ENCODE measurements around the gene NUBP1. TPM values are rescaled to one million over a fixed set of nuclear protein-coding genes. Genes with fewer than 3 reads are reported as not detected.

Gene NUBP1
- polyA plus RNA-seq, 2 donors = 27.1 to 27.4 TPM

DNA sequence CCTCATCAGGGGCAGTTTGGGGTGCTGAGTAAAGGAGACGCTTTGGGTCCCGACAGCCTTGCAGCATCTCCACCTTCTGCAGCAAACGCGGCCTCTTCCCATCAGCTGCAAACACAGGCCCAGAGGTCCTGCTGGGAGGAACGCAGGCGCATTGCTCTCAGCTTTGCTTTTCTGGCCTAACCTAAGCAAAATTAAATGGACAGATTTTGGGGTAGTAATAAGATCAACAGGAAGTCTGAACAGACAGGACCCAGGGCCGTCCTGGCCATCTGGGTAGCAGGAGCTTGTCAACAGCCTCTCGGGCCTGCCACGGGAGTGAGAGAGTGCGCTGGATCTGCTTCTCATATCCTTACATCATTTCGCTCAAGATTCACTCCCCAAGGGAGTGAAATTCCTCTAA, 7.2 kb downstream of the NUBP1 start:
- Histone ChIP-seq H3K36me3 (ENCODE audit: control insufficient read depth in 2 of 2, insufficient read depth in 2 of 2, low read length in 1 of 2) (peaks cover 8 to 10% of the 10 kb centered on the region in 2 donors), H3K27me3 (ENCODE audit: control insufficient read depth in 1 of 2, insufficient read depth in 2 of 2, low read length in 2 of 2) (no peaks in the 10 kb centered on the region), H3K9me3 (ENCODE audit: control insufficient read depth in 2 of 2, insufficient read depth in 1 of 2, low read depth in 1 of 2, low read length in 1 of 2) (no peaks in the 10 kb centered on the region), H3K4me3 (ENCODE audit: low read depth in 1 of 2, low read length in 2 of 2) (no peak overlapping the region), H3K27ac (ENCODE audit: low read depth in 2 of 2, low read length in 1 of 2) (no peak overlapping the region), H3K4me1 (ENCODE audit: control insufficient read depth in 2 of 2, insufficient read depth in 2 of 2, low read length in 1 of 2) (no peaks in the 10 kb centered on the region)
- WGBS, 2 donors = 91 to 92% methylated on average over 11 of the region's 11 CpGs

DNA sequence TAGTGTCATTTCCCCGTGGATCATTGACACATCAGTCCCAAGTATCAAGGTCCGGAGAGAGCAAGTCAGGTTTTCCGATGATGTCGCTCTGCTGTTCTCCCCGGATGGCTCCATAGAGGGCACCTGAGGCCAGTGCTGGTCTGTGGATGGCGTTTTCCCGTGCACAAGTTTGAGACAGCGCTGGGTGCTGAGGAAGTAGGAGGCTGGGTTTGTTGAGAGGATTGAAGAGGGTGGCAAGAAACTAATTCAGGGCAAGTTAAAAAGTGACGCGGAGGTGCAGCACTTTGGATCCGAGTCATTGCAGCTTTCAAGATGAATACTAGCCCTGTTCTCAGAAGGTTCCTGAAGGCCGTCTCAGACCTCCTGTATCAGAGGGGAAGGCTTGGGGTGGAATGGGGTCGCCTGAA, 7.7 kb downstream of the NUBP1 start:
- Histone ChIP-seq H3K9me3 (ENCODE audit: control insufficient read depth in 2 of 2, insufficient read depth in 1 of 2, low read depth in 1 of 2, low read length in 1 of 2) (no peaks in the 10 kb centered on the region), H3K27me3 (ENCODE audit: control insufficient read depth in 1 of 2, insufficient read depth in 2 of 2, low read length in 2 of 2) (no peaks in the 10 kb centered on the region), H3K4me3 (ENCODE audit: low read depth in 1 of 2, low read length in 2 of 2) (no peak overlapping the region), H3K27ac (ENCODE audit: low read depth in 2 of 2, low read length in 1 of 2) (no peak overlapping the region), H3K4me1 (ENCODE audit: control insufficient read depth in 2 of 2, insufficient read depth in 2 of 2, low read length in 1 of 2) (no peaks in the 10 kb centered on the region), H3K36me3 (ENCODE audit: control insufficient read depth in 2 of 2, insufficient read depth in 2 of 2, low read length in 1 of 2) (peaks cover 8 to 10% of the 10 kb centered on the region in 2 donors)
- WGBS, 2 donors = 80% methylated on average over 13 of the region's 13 CpGs

DNA sequence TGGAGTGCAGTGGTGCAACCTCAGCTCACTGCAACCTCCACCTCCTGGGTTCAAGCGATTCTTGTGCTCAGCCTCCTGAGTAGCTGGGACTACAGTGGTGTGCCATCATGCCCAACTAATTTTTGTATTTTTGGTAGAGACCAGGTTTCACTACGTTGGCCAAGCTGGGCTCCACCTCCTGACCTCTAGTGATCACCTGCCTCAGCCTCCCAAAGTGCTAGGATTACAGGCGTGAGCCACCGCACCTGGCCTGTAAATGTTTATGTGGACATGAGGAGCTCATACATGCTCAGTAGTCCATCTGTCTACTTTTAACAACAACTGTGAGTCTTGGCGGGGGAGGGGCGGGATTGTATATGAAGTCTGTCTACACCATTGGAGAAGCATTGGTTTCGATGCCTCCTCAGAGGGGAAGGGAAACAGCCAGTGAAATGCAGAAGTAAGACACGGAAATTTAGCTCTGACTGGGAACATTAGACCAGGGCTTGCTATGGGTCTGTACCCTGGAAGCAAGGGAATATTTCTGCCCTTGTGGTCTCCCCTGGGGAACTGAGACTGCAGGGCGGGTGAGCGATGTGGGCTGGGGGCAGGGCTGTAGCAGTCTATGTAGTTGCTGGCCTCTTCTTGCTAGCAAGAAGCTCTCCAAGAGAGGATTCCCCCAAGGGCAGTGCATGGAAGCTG, 9.3 kb downstream of the NUBP1 start:
- Histone ChIP-seq H3K4me3 (ENCODE audit: low read depth in 1 of 2, low read length in 2 of 2) (no peak overlapping the region), H3K27ac (ENCODE audit: low read depth in 2 of 2, low read length in 1 of 2) (no peak overlapping the region), H3K9me3 (ENCODE audit: control insufficient read depth in 2 of 2, insufficient read depth in 1 of 2, low read depth in 1 of 2, low read length in 1 of 2) (no peaks in the 10 kb centered on the region), H3K27me3 (ENCODE audit: control insufficient read depth in 1 of 2, insufficient read depth in 2 of 2, low read length in 2 of 2) (no peaks in the 10 kb centered on the region), H3K4me1 (ENCODE audit: control insufficient read depth in 2 of 2, insufficient read depth in 2 of 2, low read length in 1 of 2) (no peaks in the 10 kb centered on the region), H3K36me3 (ENCODE audit: control insufficient read depth in 2 of 2, insufficient read depth in 2 of 2, low read length in 1 of 2) (peaks cover 13% of the 10 kb centered on the region in 2 donors)
- WGBS, 2 donors = 89 to 92% methylated on average over 10 of the region's 10 CpGs

DNA sequence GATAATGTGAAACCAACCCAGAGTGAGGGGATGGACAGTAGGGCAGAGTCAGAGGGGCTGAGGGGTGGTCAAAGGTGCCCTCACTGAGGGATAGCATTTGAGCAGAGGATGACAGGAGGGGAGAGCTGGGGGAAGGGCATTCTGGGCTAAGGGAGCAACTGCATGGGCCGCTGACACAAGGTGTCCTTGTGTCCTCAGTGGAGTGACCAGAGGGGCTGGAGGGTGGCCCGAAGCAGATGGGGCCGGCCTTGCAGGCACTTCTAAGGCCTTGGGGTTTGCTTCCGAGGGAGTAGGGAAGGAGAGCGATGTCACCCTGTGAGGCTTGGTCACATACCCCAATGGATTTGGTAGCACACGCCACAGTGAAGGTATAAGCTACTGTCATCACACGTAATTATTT, 10.0 kb downstream of the NUBP1 start:
- no peaks in the 10 kb centered on the region for H3K4me1 ChIP-seq (ENCODE audit: control insufficient read depth in 2 of 2, insufficient read depth in 2 of 2, low read length in 1 of 2)
- no peaks in the 10 kb centered on the region for H3K9me3 ChIP-seq (ENCODE audit: control insufficient read depth in 2 of 2, insufficient read depth in 1 of 2, low read depth in 1 of 2, low read length in 1 of 2)
- H3K36me3 ChIP-seq (ENCODE audit: control insufficient read depth in 2 of 2, insufficient read depth in 2 of 2, low read length in 1 of 2) = peaks cover 13 to 16% of the 10 kb centered on the region in 2 donors
- no peaks in the 10 kb centered on the region for H3K27me3 ChIP-seq (ENCODE audit: control insufficient read depth in 1 of 2, insufficient read depth in 2 of 2, low read length in 2 of 2)
- H3K27ac ChIP-seq (ENCODE audit: low read depth in 2 of 2, low read length in 1 of 2) = no peak overlapping the region
- WGBS, 2 donors = 97 to 98% methylated on average over 7 of the region's 7 CpGs
- H3K4me3 ChIP-seq (ENCODE audit: low read depth in 1 of 2, low read length in 2 of 2) = no peak overlapping the region

- Histone ChIP-seq H3K27me3 (ENCODE audit: control insufficient read depth in 1 of 2, insufficient read depth in 2 of 2, low read length in 2 of 2) (no peaks in the 10 kb centered on the region), H3K36me3 (ENCODE audit: control insufficient read depth in 2 of 2, insufficient read depth in 2 of 2, low read length in 1 of 2) (peaks cover 13 to 26% of the 10 kb centered on the region in 2 donors), H3K4me1 (ENCODE audit: control insufficient read depth in 2 of 2, insufficient read depth in 2 of 2, low read length in 1 of 2) (no peaks in the 10 kb centered on the region), H3K4me3 (ENCODE audit: low read depth in 1 of 2, low read length in 2 of 2) (no peak overlapping the region), H3K27ac (ENCODE audit: low read depth in 2 of 2, low read length in 1 of 2) (no peak overlapping the region), H3K9me3 (ENCODE audit: control insufficient read depth in 2 of 2, insufficient read depth in 1 of 2, low read depth in 1 of 2, low read length in 1 of 2) (no peaks in the 10 kb centered on the region)
- WGBS, 2 donors = 84 to 88% methylated on average over 4 of the region's 4 CpGs
Measured at GRCh38 chr16:10754941-10755340, 11.3 kb downstream of the NUBP1 start.

DNA sequence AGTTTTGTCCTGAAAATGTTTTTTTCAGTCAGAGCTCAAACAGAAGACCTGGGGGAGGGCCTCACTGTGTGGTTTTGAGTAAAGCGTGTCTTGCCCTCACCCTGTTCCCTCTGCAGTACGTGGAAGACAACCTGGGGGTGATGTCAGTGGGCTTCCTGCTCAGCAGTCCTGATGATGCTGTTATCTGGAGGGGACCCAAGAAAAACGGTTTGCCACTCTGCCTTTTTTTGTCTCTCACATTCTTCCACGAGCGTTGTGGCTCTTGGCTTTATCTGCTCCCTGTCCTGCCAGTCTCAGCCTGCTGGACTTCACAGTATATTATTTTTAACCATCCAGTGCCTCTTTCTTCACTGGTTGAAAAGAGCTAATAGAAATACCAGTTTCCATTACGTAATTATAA, 12.9 kb downstream of the NUBP1 start:
- Histone ChIP-seq H3K4me1 (ENCODE audit: control insufficient read depth in 2 of 2, insufficient read depth in 2 of 2, low read length in 1 of 2) (no peaks in the 10 kb centered on the region), H3K27me3 (ENCODE audit: control insufficient read depth in 1 of 2, insufficient read depth in 2 of 2, low read length in 2 of 2) (no peaks in the 10 kb centered on the region), H3K4me3 (ENCODE audit: low read depth in 1 of 2, low read length in 2 of 2) (no peak overlapping the region), H3K9me3 (ENCODE audit: control insufficient read depth in 2 of 2, insufficient read depth in 1 of 2, low read depth in 1 of 2, low read length in 1 of 2) (no peaks in the 10 kb centered on the region), H3K36me3 (ENCODE audit: control insufficient read depth in 2 of 2, insufficient read depth in 2 of 2, low read length in 1 of 2) (peaks cover 17 to 27% of the 10 kb centered on the region in 2 donors), H3K27ac (ENCODE audit: low read depth in 2 of 2, low read length in 1 of 2) (no peak overlapping the region)
- WGBS, 2 donors = 73 to 81% methylated on average over 6 of the region's 6 CpGs

- H3K27ac ChIP-seq (ENCODE audit: low read depth in 2 of 2, low read length in 1 of 2) = no peak overlapping the region
- H3K4me1 ChIP-seq (ENCODE audit: control insufficient read depth in 2 of 2, insufficient read depth in 2 of 2, low read length in 1 of 2) = no peaks in the 10 kb centered on the region
- H3K27me3 ChIP-seq (ENCODE audit: control insufficient read depth in 1 of 2, insufficient read depth in 2 of 2, low read length in 2 of 2) = no peaks in the 10 kb centered on the region
- 83 to 90% methylated on average over 3 of the region's 3 CpGs for WGBS, 2 donors
- peaks cover 0 to 6% of the 10 kb centered on the region in 2 donors for H3K9me3 ChIP-seq (ENCODE audit: control insufficient read depth in 2 of 2, insufficient read depth in 1 of 2, low read depth in 1 of 2, low read length in 1 of 2)
- peaks cover 12 to 53% of the 10 kb centered on the region in 2 donors for H3K36me3 ChIP-seq (ENCODE audit: control insufficient read depth in 2 of 2, insufficient read depth in 2 of 2, low read length in 1 of 2)
- no peak overlapping the region for H3K4me3 ChIP-seq (ENCODE audit: low read depth in 1 of 2, low read length in 2 of 2)
Measured at GRCh38 chr16:10760858-10761257, 17.2 kb downstream of the NUBP1 start.

DNA sequence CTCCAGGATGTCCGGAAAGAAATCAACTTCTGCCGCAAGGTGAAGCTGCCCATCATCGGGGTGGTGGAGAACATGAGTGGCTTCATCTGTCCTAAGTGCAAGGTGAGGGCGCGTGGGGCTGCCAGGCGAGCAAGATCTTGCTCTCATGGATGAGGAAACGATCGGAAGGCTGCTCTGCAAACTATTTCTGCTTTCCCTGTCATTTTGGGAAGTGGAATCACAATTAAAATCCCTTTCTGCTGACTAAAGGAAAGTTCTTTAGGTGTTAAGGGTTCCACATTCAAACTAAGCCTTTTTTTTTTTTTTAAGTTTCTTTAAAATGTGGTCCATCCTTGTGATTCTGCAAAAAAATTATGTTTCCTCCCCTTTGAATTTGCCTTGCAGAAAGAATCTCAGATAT, 17.7 kb downstream of the NUBP1 start:
- Histone ChIP-seq H3K27me3 (ENCODE audit: control insufficient read depth in 1 of 2, insufficient read depth in 2 of 2, low read length in 2 of 2) (no peaks in the 10 kb centered on the region), H3K9me3 (ENCODE audit: control insufficient read depth in 2 of 2, insufficient read depth in 1 of 2, low read depth in 1 of 2, low read length in 1 of 2) (peaks cover 0 to 6% of the 10 kb centered on the region in 2 donors), H3K36me3 (ENCODE audit: control insufficient read depth in 2 of 2, insufficient read depth in 2 of 2, low read length in 1 of 2) (peaks cover 12 to 53% of the 10 kb centered on the region in 2 donors), H3K4me3 (ENCODE audit: low read depth in 1 of 2, low read length in 2 of 2) (no peak overlapping the region), H3K4me1 (ENCODE audit: control insufficient read depth in 2 of 2, insufficient read depth in 2 of 2, low read length in 1 of 2) (no peaks in the 10 kb centered on the region), H3K27ac (ENCODE audit: low read depth in 2 of 2, low read length in 1 of 2) (no peak overlapping the region)
- 89 to 93% methylated on average over 8 of the region's 8 CpGs for WGBS, 2 donors

GRCh38 chr16:10762336-10763016, 18.8 kb downstream of the NUBP1 start:
- WGBS, 2 donors = 92 to 93% methylated on average over 35 of the region's 35 CpGs
- Histone ChIP-seq H3K9me3 (ENCODE audit: control insufficient read depth in 2 of 2, insufficient read depth in 1 of 2, low read depth in 1 of 2, low read length in 1 of 2) (peaks cover 0 to 6% of the 10 kb centered on the region in 2 donors), H3K27me3 (ENCODE audit: control insufficient read depth in 1 of 2, insufficient read depth in 2 of 2, low read length in 2 of 2) (no peaks in the 10 kb centered on the region), H3K4me1 (ENCODE audit: control insufficient read depth in 2 of 2, insufficient read depth in 2 of 2, low read length in 1 of 2) (no peaks in the 10 kb centered on the region), H3K4me3 (ENCODE audit: low read depth in 1 of 2, low read length in 2 of 2) (no peak overlapping the region), H3K36me3 (ENCODE audit: control insufficient read depth in 2 of 2, insufficient read depth in 2 of 2, low read length in 1 of 2) (peaks cover 7 to 53% of the 10 kb centered on the region in 2 donors), H3K27ac (ENCODE audit: low read depth in 2 of 2, low read length in 1 of 2) (no peak overlapping the region)

DNA sequence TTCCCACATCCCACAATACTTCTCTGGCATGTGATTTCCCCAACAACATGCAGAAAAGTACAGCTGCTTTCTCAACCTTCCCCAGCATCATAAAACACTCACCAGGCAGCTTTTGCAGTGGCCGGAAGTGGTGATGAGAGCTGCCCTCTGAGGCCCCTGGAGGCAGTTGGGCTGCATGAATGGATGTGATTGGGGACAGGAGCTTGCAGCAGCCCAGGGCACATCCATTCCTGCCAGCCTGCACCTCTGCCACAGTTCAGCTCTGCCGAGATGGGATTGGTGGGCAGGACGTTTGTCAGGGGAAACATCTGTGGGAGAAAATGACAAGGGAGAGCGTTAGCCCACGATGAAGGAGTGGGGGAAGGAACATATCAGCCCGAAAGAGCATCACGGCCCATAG, 19.8 kb downstream of the NUBP1 start:
- Histone ChIP-seq H3K27me3 (ENCODE audit: control insufficient read depth in 1 of 2, insufficient read depth in 2 of 2, low read length in 2 of 2) (no peaks in the 10 kb centered on the region), H3K9me3 (ENCODE audit: control insufficient read depth in 2 of 2, insufficient read depth in 1 of 2, low read depth in 1 of 2, low read length in 1 of 2) (peaks cover 0 to 6% of the 10 kb centered on the region in 2 donors), H3K36me3 (ENCODE audit: control insufficient read depth in 2 of 2, insufficient read depth in 2 of 2, low read length in 1 of 2) (peaks cover 7 to 47% of the 10 kb centered on the region in 2 donors), H3K4me1 (ENCODE audit: control insufficient read depth in 2 of 2, insufficient read depth in 2 of 2, low read length in 1 of 2) (no peaks in the 10 kb centered on the region), H3K4me3 (ENCODE audit: low read depth in 1 of 2, low read length in 2 of 2) (no peak overlapping the region), H3K27ac (ENCODE audit: low read depth in 2 of 2, low read length in 1 of 2) (no peak overlapping the region)
- 95 to 96% methylated on average over 7 of the region's 7 CpGs for WGBS, 2 donors

Measured in esophagus (tissue), 2 donors.